Activated T-helper 1 cell treated with anti-CD3 and anti-CD28 coated beads, Interleukin-2, amount 50 U/mL, for 16 hours (primary cell): Measurements from ENCODE around the gene PRR22.

Experiments used
- DNase-seq, 2 donors: peaks; one replicate each; pipeline ENCODE4 v3.0.0-alpha.2; 2020; ENCODE audit warnings: low read depth in 1 of 2, low spot score in 1 of 2

Gene PRR22

DNA sequence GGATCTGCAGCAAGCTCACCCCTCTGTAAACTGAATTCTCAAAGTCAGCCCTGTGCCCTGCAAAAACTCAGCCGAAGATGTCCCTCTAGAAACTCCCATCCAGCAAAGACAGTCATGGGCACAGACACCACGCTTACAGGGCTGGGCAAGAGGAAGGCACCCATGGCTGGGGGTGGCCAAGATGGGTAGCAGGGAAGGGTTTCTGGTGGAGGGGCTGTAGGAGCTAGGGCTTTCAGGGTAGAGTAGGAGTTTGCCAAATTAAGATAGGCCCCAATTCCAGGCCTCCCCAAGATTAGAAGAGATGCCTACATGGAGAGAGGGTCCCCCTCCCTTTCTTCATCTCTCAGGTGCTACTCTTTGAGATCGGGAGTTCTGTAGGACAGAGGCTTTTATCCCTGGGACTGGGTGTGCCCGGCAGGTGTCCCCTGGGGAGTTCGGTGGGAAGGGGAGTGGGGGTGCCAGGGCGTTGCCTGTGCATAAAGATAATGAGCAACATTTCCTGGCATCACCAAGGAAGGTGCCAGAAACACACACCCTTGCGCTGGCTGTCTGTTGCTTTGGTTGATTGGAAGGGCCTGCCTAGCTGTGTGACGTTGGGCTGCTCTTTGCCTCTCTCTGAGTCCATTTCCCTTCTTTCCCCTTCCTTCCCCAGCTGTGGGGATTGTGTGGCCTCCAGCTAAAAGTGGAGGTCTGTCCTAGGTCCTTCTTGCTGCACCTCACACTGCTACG is 29.7 kb upstream of the PRR22 start:
- no peak for DNase-seq

DNA sequence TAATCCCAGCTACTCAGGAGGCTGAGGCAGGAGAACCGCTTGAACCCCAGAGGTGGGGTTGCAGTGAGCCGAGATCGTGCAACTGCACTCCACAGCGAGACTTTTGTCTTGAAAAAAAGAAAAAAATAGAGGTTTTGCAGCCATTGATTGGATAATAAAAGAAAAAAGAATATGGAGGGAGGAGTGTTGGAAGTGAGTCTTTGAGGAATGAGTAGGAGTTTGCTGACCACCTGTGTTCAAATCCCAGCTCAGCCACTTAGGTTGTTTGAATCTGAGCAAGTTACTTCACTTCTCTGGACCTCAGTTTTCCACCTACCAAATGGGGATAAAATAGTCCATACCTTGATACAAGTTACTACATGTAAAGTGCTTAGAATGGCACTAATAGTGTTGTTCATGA is 26.6 kb upstream of the PRR22 start:
- no peak for DNase-seq

DNA sequence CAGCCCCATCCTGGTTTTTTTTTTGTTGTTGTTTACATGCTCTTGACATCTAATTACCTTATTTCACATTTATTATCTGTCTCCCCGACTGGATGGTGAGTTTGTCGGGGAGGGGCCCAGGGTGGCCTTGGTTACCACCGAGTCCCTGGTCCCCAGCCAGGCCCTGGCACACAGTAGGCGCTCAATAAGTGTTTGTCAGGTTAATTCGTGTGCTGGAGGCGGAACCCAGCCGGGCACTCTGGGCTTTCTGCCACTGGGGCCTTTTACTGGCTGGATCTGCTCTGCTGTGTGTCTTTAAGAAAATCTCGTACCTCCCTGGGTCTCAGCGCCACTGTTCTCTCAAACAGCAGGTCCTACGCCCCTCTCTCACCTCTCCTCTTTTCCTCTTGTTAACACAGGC is 24.9 kb upstream of the PRR22 start:
- no peak for DNase-seq

DNA sequence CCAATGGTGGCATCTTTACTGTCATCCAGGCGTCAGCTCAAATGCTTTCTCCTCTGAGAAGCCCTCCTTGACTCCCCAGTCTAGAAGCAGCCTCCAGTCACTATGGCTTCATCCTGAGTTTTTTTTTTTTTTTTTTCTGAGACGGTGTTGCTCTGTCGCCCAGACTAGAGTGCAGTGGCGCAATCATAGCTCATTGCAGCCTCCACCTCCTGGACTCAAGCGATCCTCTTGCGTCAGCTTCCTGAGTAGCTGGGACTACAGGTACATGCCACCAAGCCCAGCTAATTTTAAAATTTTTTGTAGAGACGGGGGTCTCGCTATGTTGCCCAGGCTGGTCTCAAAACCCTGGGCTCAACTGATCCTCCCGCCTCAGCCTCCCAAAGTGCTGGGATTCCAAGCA is 24.5 kb upstream of the PRR22 start:
- no peak for DNase-seq

DNA sequence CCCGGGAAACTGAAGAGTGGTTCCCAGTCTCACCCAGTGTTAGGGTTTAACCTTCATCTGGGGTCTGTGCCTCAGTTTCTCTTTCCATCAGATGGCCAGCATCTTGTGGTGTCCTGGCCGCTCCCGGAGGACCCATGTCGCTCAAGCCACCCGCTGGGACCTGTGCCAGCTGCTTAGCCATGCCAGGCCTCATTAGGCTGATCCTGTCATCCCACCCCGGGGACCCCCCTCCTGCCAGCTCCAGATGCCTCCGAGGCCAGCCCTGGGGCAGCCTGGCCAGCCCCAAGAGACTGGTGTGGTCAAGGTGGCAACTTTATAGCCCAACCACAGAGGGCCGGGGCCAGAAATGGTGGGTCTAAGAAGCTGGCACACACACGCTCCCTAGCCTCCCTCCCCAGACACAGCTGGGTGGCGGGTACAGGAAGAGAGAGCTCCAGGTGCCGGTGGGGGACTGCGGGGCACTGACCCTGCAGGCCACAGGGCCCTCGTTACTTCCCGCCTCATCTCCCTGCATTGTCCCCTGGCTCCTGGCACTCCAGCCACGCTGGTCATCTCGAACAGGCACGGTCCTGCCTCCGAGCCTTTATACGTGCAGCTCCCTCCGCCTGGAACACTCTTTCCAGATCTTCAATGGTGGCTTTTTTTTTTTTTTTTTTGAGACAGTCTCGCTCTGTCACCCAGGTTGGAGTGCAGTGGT is 23.7 kb upstream of the PRR22 start:
- no peak for DNase-seq

DNA sequence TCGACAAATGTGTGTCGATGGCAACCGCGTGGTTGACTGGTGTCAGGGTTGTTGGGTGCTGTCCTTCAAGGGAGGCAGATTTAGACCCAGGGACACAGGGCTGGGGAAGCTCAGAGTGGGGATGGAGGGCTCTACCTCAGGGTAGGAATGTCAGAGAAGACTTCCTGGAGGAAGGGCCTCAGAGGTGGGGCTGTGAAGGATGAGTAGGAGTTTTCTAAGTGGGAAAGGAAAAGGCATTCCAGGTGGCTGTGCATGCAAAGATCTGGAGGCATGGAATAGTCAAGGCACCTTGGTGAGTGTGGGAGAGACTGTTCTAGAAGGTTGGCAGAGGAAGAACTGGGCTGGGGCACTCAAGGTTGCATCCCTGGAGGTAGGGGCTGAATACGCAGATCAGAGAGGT is 22.4 kb upstream of the PRR22 start:
- DNase-seq: no peak

DNA sequence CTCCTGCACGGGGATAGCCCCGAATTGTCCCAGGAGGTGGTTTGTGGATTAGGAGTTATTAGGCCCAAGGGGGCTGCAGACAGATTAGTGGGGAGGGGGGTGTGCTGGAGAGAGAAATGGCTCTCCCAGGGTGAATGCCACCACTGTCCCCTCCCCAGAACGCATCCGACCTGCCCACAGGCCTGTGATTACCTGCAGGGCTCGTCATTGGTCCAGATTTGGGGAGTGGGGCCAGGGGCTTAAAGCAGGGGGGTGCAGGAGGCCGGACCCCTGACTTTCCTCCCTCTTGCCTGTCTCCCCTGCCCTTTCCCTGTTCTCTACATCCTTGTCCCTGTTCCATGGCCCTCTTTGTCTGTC is 21.6 kb upstream of the PRR22 start:
- no peak for DNase-seq

DNA sequence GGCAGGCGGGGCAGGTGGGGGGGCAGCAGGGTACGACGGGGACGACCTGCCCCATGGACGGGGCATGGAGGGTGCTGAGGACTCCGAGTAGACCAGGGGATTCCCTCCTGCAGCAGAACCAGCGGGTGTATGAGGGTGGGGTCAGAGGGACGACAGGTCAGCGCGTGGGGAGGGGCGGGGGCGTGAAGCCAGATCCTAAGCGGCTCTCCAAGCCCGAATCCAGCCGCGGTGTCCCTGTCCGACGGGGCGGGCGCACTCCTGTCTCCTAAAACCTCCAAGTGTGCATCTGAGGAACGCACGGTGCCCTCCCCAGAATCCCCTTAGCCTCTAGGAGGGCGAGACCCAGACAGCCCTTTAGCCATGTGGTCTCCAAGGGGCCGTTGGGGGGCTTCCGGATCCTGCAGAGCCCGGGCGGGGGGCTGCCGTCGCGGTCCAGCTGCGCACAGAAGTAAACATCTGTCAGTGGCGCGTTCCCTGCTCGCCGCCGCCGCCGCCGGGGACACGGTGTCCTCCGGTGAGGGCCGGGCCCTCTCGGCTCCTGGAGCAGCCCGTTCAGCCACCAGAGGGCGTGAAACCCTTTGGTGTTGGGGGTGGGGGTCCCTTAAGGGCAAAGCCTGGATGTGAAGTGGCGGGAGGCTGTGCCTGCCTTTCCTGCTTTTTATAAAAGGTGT is 21.1 kb upstream of the PRR22 start:
- DNase-seq: peak; percentile 25 to 43

DNA sequence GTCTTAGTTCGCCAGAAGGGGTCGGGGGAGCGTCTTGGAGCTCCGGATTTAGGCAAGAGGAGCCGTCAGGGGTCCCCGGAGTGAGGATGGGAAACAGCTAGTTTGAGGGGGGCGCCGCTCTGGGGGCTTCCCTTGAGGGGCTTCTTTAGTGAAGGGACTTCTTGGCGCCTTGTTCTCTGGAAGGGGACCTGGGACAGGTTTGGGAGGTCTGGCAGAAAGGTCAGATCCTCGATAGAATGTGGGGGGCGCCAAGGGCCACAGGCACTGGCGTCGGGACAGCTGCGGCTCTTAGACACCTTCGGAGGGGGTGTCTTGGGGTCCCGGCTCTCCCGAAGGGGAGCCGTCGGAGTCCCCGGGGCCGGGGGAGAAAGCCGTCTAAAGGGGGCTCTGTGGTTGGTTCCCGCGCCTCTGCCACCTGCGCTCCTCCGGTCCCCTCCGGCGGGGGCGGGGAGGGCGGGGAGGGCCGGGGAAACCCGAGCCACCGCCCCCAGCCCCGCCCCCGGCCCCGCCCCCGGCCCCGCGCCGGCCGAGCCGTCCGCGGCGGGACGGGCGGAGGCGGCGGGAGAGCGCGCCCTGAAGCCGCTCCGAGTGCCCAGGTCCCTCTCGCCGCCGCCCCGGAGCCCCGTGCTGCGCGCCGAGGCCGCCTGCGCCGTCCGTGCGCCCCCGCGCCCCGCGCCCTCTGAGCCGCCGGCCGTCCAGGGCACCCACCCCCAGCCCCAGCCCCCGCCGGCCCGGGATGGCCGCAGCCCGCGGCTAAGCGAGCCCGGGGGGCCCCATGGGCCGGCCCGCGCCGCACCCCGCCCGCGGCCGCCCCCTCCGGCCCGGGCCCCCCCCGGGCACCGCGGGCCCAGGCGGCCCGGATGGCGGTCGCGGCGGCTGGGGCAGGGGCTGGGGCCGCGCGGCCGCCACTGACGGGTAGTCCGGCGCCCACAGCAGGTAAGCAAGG is 20.2 kb upstream of the PRR22 start, which contains the start of gene NRTN:
Gene NRTN, plus strand, starts transcription at position 552 of the 946 bp plus-strand sequence. CDS start 19,099 bp downstream, outside the sequence.
- peak in 1 of 2 donors; percentile 42 for DNase-seq

DNA sequence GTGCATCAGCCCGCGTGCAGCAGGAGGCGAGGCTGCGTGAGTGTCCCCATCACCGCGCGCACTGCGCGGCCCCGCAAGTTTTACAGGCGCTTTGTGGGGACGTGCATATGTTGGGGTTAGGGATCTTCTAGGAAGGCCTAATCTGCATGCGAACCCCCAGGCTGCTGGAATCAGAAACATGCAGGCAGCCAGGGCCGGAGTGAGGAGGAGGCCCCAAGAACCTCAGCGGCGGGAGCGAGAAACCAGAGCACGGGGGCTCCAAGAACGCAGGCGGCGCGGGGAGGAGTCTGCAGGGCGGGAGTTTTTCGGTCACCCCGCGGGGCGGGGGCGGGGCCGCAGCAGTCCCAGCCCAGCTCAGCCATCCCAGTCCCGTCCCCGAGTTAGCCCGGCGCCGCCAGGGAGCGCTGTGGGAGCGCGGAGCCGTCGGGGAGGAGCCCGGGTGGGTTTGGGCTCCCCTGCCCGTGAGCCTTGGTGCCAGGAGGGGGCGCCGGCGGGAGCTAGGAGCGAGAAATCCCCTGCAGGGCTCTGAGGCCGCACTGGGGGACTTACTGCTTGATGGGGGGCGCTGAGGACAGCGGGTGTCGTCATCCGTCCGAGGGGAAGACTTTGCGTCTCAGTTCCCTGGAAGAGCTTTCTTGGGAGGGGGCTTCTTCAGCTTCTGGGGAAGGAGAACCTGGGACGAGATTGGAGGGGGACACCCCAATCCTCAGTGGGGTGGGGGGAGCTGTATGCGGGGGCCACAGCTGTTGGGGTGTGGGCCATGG is 19.4 kb upstream of the PRR22 start:
- DNase-seq: peak; percentile 77 to 93

DNA sequence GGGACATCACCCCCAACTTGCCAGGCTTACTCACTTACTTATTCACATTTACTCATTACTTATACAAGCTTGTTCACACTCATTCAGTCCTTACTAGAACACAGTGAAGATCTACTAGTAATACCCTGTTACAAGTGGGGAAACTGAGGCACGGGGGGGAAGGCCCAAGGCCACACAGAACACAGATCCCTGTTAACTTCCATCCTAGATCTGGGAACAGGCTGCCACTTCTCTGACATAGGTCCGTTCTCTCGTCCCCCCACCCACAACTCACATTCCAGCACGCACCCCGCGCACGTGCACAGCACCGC is 18.9 kb upstream of the PRR22 start:
- no peak for DNase-seq

DNA sequence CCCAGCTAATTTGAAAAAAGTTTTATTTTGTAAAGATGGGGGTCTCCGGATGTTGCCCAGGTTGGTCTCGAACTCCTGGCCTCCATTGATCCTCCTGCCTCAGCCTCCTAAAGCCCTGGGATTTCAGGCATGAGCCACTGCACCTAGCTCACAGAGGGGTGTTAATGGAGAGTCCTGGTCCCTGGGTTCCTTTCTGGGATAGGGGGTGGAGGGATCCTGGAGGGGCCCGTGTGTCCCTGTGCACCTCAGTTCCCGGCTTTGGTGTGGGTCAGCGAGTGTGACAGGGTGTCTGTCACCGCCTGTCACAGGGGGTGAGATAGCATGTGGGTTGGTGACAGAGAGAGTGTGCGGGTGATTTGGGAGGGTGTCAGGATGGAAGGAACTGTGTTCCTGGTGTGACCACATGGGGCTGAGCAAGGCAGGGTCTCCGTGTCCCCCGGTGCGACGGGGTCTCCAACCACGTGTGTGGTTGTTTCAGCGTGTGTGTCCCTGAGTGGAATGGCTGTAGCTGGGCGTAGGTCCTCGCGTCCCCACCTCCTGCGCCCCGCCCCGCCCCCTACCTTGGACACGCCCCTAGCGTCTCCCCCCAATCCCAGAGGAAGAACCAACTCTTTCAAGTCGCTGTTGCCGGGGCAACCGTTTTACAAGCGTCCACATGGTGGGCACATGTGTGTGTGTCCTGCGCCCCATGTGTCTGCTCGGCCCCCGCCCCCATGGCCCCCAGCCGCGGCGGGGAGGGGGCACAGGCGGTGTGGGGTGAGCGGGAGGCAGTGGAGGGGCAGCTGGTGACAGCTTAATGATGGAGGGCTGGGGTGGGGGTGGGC is 17.5 kb upstream of the PRR22 start:
- DNase-seq: no peak

DNA sequence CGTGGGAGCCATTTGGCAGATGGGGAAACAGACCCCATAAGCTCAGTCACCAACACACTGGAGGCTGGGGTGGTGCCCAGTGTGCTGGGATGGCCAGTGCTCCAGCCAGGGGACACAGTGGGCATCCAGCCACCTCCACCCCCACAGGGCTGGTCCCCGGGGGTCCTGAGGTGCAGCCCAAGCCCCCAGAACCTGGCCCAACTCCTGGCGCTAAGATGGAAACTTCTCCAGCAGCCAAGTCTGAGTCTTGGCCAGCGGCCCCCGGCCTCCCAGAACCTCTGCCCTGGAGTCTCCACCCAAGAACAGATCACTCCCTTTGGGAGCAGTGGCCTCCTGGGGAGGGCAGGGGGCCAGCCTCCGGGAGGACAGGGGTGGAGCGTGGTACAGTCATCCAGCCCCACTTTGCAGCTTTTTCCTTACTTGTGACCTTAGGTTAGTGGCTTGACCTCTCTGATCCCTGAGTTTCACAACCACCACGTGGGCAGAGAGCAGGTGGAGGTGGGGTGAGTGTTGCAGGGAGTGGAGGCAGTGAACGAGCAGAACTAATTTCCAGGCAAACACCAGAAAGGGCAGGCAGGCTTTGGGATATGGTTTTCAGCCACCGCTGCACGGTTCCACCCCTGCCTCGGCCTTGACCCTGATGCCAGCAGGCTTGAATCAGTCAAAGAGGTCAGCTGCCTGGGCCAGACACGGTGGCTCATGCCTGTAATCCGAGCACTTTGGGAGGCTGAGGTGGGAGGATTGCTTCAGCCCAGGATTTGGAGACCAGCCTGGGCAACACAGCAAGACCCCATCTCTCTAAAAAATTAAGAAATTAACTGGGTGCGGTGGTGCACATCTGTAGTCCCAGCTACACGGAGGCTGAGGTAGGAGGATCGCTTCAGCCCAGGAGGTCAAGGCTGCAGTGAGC is 16.1 kb upstream of the PRR22 start:
- no peak for DNase-seq

DNA sequence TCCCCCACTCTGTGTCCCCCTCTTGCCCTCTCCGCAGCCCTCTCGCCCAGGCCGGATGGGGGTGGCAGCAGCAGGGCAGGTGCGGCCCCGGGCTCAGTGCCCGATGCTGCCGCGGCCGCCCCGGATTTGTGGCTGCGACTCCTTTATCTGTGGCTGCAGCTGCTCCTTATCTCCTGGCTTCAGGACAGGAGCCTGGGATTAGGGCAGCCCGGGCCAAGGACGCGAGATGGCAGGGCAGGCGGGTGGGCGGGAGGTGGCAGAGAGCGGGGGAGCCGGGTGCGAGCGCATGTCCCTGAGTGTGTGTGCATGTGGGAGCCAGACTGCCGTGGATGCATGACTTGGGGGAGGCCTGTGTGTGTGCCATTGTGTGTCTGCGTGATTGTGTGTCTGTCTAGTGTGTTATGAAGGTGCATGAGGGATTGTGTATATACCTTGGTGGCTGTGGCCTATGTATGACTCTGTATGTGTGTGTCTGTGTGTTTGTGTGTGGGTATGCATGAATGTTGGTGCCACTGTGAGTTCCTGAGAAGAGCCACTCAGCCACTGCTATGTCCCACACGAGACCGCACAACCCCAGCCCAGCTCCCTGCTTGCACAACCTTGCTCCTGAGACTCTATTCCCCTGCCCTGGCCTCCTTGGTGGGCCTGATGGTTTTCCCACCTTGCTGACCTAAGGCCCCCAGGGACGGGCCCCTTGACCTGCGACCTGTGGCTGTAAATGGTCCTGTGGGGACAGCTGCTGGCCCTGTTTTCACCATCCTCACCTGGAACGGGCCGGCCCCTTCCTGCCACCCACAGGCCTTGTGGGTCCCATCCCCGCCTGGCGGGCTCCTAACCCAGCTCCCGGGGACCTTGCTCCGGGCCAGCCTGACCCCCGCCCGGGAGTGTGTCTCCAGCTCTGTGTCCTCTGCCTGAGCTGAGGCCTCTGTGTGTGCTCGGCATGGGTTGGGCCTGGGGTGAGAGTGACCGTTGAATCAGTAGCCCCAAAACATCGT is 15.0 kb upstream of the PRR22 start:
- no peak for DNase-seq

DNA sequence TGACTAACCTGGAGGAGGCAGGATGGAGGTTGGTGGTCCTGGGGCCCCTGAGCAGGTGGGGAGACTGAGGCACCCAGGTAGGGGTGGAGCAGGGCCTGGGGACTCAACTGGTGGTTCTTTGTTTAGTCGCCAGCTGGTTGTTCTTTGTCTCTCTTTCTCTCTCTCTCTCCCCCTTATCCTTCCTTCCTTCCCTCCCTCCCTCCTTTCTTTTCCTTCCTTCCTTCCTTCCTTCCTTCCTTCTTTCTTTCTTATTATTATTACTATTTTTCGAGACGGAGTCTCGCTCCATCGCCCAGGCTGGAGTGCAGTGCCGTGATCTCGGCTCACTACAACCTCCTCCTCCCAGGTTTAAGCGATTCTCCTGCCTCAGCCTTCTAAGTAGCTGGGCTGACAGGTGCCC is 13.7 kb upstream of the PRR22 start:
- DNase-seq: no peak

DNA sequence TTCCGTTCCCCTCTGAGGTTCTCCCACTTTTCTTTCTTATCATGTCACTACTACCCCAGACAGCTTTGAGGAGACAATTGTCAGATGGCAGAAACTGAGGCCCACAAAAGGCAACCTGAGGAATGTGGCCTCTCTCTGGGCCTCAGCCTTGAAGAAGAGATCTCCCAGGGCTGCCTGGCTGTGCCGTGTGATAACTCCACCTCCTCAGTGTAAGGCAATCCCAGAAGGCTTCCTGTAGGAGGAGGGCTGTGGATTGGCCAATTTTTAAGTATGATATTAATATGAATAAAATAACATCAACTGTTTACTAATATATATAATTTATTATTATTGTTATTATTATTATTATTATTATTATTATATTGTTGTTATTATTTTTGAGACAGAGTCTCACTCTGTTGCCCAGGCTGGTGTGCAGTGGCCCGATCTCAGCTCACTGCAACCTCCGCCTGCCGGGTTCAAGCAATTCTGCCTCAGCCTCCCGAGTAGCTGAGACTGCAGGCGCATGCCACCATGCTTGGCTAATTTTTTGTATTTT is 10.9 kb upstream of the PRR22 start:
- no peak for DNase-seq

DNA sequence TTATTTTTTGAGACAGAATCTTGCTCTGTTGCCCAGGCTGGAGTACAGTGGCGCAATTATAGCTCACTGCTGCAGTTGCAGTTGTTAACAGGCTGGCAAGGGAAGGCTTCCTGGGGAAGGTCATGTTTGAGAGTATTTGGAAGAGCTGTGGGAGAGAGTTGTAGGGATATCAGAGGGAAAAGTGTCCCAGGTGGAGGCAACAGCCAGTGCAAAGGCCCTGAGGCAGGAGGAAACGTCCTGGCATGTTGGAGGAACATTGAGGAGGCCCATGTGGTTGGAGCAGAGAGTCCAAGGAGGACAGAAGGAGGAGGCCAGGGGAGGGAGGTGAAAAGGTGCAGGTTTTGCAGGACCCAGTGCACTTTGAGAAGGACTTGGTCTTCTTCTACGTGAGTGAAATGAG is 8.6 kb upstream of the PRR22 start:
- no peak for DNase-seq
